Hypothalamus (tissue), 51 donors: ENCODE data around the gene PRKCI.
"Not testable (repeated sequence)": the region's sequence is repeated elsewhere in the genome, so short reads cannot be mapped to it uniquely, and the experiment has no call there.

Experiments
- DNase-seq, 51 donors: peaks; one replicate each; lab custom pipeline; 2025; lab: John Stamatoyannopoulos, UW

PRKCI gene

DNA sequence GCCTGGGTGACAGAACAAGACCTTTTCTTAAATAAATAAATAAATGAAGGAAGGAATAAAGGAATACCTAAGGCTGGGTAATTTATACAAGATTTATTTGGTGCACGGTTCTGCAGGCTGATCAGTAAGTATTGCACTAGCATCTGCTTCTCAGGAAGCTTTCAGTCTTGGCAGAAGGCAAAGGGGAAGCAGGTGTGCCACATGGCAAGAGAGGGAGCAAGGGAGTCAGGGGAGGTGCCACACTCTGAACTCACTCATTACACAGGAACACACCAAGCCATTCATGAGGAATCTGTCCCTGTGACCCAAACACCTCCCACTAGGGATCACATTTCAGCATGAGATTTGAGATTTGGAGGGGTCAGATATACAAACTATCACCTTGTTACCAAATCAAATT is 56.4 kb downstream of the PRKCI start:
- DNase-seq = no peak

DNA sequence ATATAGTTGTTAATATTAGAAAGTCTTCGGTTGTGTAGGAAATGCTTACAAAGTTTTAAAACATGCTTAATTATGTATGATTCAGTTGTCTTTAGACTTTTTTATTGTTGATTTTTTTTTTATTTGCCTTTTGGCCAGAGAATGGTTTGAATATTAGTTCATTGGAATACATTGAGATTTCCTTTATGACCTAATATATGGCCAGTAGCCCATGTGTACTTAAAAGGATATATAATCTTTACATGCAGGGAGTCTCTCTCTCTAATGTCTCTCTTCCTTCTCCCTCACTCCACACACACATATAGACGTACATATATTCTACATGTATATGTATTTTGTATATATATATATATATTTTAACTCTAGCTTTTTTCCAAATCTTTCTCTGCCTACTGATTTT is 68.0 kb downstream of the PRKCI start:
- no peak for DNase-seq

DNA sequence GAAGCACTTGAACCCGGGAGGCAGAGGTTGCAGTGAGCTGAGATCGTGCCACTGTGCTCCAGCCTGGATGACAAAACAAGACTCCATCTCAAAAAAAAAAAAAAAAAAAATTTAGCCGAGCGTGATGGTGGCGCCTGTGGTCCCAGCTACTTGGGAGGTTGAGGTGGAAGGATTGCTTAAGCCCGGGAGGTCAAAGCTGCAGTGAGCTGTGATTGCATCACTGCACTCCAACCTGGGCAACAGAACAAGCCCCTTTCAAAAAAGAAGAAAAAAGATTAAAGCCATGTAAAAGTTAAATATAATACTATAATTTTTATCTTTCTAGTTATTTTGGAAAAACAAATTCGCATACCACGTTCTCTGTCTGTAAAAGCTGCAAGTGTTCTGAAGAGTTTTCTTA is 73.4 kb downstream of the PRKCI start:
- DNase-seq = no peak

DNA sequence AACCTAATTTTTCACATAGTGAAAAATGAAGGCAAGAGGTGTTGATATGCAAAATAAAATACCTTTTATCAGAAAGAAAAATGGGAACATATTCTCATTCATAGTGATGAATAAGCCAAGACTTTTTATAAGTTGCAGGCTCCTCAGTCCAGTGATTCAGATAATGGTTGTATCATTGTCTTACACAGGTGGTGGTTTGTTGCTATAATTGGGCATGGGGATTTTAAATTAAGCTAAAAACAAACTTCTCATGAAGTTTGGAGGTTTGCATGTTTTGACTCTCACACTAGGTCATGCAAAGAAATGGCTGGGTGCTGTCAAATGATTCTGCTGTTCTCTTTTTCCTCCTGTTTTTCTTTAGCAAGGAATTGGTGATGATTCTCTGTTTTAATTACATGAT is 74.5 kb downstream of the PRKCI start:
- DNase-seq = no peak

DNA sequence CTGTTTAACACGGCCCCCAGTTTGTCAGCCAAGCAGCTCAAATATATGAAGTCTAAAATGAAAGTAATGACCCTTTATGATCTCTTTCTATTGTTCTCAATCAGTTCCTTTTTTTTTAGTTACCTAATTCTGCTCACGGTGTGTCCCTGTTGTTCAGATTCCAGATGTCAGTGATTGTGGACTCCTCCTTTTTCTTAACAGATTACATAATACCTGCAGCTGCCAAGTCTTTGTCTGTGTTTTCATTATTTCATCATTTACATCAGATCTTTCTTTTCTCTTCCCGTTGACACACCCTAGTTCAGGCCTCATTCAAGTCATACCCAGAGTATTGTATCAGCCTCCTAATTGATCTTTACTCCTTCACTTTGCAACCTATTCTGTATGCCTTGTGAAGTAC is 79.2 kb downstream of the PRKCI start:
- DNase-seq = peak in 1 of 51 donors; percentile 44

DNA sequence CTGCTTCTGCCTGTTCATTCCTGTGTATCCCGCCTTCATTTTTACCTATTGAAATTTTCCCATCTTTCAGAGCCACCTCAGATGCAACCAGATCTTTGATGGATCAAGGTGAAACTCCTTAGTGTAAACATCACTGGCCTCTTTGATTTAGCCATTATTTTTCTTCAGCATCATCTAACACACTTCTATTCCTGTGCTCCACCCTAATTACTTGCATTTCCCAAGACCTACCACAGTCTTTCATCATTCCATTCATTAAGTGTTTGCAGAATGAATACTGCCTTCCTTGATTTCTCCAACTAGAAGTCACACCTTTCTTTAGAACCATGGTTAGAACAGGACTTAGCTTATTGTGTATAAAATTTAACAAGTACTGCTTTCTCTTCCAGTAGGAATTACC is 79.8 kb downstream of the PRKCI start:
- DNase-seq = no peak

DNA sequence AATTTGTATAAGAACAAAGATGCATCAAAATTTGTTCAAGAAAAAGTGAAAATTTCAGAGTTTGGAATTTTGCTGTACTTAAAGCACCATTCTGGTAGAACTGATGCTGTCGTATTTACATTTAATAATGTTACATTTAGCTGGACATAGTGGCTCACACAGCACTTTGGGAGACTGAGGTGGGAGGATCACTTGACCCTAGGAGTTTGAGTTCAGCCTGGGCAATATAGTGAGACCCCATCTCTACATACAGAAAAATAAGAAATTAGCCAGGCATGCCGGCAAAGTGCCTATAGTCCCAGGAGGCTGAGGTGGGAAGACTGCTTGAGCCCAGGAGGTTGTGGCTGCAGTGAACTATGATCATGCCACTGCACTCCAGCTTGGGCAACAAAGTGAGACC is 83.8 kb downstream of the PRKCI start:
- no peak for DNase-seq

DNA sequence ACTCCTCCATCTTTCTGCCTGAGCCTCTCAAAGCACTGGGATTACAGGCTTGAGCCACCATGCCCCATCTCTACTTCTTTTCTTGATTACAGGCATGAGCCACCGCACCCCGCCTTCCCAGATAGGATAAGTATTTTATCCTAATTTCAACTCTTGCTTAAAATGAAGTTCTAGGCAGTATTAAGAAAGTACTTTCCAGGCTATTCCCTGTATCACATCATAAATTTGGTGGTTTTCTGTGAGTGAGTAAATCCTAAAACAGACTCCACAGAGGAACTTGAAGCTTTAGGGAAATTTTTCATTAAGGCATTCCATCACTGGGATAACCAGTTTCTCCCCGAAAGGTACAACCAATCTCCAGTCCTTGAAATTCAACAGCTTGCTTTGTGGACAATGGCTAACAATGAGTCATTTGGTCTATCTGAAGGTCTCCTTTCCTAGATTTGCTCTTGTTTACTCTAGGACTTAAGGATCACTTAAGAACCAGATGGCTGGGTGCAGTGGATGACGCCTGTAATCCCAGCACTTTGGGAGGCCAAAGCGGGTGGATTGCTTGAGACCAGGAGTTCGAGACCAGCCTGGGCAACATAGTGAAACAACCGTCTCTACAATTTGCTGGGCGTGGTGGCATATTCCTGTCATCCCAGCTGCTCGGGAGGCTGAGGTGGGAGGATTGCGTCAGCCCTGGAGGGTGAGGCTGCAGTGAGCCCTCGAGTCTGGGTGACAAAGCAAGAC is 85.6 kb downstream of the PRKCI start:
- DNase-seq = no peak

DNA sequence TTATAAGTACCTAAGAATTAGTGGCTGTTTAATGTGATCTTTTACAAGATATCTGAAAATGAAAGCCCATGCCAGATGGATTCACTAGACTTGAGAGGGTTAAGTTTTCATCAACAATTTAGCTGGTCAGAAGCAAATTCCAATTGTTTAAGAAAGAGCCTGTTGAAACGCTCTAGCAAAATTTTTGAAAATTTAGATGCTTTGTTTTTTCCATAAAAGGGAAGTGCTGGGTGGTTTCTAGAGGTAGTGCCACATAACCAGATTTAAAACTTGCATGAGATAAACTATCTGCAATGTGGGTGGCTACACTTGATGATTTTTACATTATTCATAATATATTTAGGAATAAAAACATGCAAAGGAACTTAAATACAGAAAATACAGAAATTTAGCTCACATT is 86.8 kb downstream of the PRKCI start:
- no peak for DNase-seq

DNA sequence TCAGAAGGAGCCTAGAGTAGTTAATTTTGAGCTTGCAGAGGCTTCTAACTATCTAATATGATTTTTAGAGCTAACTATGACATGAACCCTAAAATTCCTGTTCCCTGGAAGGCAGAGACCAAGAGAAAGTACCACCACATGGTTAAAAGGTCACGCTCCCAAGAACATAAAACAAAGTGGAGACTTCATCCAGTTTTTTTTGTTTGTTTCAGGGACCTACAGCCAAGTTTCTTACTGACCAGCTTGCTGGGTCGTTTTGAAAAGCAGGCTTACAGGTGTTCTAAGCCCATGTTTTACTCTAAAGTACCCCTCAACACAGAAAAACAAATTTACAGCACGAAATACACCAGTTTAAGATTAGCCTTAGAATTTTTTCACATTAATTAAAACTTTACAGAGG is 95.7 kb downstream of the PRKCI start:
- no peak for DNase-seq

DNA sequence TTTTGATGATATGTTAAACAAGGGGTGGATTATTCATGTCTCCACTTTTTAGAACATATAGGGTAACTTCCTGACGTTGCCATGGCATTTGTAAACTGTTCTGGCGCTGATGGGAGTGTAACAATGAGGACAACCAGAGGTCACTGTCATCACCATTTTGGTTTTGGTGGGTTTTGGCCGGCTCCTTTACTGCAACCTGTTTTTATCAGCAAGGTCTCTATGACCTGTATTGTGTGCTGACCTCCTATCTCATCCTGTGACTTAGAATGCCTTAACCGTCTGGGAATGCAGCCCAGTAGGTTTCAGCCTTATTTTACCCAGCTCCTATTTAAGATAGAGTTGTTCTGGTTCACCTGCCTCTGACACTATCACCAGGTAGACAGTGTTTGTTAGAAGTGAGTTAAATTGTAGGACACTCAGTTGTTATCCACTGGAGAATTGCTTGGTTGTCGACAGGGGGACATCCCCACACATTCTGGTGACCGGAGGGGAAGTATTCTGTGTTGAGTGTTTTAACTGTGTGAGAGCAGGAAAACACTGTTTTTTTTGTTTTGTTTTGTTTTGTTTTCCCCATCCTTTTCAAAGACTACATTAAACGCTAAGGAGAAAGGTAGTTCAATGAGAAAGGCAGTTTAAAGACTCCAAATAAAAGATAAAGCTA is 98.4 kb downstream of the PRKCI start:
- no peak for DNase-seq

DNA sequence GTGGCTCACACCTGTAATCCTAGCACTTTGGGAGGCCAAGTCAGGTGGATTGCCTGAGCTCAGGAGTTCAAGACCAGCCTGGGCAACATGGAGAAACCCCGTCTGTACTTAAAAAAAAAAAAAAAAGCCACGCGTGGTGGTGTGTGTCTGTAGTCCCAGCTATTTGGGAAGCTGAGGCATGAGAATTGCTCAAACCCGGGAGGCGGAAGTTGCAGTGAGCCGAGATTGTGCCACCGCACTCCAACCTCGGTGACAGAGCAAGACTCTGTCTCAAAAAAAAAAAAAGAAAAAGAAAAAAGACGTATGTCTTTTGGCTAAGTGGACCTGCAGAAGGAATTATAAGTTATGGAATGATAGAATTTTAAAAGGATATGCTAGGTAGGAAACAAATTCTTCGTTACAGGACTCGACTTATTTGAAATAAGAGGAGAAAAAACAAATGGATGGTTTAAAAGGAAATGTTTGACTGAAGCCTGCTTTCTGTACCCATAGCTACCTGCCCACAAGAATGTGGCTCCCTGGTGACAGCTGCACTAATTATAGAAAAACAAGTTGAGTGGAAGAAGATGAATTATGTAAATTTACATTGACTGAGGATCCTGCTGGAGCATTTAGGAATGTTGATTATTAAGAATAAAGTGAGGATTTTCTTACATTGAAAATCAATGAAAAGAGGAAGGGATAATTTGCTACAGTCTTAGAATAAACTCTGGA is 99.3 kb downstream of the PRKCI start:
- peak in 1 of 51 donors; percentile 4 for DNase-seq

DNA sequence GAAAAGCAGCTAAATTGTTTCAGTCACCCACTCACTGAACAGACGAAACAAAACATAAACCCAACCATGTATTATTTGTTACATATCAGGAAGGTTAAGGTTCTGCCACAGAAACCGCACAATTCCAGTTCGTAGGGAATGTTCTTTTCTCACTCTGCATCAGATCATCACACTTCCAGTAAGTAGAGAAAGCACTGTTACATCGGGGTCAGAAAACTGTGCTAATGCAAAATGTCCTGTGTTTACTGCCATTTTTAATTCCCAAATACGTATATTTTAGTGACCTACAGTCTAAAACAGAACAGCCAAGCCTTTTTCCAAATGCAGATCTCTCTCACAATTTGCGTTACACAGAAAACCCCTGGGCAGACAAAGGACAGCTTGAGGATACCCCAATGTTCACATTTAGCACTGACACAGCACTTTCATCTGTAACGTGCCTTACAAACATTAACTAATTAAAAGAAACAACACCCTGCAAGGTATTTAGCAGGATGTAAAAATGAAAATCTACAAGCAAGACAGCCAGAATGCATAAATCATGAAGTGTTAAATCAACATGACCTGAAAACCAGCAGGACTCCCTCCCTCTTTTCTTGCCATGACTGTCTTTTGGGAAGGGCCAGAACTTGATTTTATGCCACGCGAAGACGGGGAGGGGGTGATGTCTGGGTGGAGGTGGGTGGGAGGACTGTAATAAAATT is 100.5 kb downstream of the PRKCI start:
- DNase-seq = no peak

DNA sequence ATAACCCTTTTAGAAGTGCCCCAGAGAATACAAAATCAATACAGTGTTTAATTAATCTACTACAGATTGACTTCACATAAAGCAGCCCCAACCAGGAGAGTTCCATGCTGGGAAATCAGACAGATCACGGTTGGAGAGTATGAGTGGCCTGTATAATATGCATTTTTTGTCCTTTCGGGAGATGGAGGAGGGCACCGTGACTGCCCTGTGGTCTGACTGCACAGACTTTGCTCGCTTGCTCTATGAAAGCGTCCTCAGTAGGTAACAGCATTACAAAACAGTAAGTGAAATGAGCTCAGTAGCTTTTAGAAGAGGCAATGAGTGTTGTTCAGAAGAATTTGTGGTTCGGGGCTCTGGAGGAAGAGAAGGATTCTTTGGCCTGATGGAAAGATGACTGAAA is 101.1 kb downstream of the PRKCI start:
- no peak for DNase-seq

DNA sequence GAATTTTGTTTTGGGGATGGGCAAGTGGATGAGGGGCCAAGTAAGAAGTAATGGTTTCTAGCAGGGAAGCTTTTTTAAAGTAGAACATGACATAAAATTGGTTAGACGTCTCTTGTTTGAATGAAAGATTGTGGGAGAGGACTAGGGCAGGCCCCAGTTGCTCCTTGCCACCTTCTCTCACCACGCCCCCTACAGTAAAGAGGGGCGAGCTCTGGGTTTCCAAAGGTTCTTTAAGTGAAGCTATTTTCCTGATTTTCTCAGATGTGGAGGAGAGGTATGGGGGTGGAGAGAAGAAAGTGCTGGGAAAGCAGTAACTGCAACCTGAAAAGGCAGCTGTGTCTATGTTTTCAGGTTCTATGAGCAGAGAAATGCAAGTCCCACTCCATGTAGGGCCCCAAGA is 102.7 kb downstream of the PRKCI start:
- no peak for DNase-seq

DNA sequence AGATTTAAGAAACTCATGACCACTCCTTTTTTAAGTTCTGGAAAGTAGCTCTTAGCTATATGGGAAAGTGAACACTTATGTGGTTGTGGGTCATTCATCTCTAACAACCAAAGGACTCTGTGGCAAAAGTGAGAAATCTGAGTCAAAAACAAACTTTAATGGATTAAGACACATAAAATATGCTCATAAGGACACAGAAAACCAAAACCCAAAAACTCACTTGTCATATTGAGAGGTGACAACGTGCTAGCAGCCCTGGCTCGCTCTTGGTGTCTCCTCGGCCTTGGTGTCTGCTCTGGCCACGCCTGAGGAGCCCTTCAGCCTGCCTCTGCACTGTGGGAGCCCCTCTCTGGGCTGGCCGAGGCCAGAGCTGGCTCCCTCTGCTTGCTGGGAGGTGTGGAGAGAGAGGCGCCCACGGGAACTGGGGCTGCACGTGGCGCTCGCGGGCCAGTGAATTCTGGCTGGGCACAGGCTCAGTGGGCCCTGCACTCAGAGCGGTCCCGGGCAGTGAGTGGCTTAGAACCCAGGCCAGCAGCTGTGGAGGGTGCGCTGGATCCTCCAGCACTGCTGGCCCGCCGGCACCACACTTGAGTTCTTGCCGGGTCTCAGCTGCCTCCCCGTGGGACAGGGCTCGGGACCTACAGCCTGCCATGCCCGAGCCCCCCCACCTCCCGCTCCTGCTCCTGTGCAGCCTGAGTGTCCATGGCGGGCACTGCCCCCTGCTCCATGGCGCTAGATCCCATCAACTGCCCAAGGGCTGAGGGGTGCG is 105.0 kb downstream of the PRKCI start:
- DNase-seq = no peak

DNA sequence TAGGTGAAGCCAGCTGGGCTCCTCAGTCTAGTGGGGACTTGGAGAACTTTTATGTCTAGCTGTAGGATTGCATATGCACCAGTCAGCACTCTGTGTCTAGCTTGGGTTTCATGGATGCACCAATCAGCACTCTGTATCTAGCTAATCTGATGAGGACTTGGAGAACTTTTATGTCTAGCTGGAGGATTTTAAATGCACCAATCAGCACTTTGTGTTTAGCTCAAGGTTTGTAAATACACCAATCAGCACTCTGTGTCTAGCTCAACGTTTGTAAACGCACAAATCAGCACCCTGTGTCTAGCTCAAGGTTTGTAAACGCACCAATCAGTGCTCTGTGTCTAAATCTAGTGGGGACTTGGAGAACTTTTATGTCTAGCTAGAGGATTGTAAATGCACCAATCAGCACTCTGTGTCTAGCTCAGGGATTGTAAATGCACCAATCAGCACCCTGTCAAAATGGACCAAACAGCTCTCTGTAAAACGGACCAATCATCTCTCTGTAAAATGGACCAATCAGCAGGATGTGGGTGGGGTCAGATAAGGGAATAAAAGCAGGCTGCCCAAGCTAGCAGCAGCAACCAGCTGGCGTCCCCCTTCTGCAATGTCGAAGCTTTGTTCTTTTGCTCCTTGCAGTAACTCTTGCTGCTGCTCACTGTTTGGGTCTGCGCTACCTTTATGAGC is 105.8 kb downstream of the PRKCI start:
- not testable (repeated sequence) for DNase-seq

DNA sequence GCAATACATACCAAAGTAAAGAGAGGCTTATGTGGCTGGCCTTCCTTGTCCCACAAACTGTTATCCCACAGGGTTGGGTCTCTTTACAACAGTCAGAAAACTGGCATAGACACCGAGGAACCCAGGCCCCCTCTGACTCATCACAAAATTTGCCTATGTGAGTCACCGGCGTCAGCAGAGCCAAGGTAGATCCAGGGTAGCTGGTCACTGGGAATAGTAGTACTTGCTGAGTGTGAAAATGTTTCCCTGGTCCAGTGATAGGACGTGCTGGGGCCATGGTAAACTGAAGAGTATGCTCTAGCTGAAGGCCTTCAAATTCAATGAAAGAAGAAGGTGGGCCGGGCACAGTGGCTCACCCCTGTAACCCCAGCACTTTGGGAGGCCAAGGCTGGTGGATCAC is 108.1 kb downstream of the PRKCI start:
- DNase-seq = no peak

DNA sequence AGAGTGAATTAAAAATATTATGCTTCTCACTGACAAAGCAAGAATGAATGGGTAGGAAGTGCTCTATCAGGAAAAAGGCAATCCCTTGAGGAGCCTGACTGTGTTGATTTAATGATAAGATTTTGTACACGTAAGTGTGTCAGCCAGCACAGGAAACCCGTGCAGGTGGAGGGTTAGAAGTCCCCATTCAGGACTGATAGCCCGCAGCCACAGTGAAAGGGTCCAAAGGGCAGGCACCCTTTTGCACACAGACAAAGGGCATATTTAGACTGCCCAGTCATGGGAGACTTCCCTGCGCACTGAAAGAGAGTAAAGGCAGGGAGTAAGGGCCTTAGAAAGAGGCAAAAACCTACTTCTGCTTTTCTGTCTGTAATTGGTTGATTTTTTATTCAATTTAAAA is 108.9 kb downstream of the PRKCI start:
- DNase-seq = no peak

DNA sequence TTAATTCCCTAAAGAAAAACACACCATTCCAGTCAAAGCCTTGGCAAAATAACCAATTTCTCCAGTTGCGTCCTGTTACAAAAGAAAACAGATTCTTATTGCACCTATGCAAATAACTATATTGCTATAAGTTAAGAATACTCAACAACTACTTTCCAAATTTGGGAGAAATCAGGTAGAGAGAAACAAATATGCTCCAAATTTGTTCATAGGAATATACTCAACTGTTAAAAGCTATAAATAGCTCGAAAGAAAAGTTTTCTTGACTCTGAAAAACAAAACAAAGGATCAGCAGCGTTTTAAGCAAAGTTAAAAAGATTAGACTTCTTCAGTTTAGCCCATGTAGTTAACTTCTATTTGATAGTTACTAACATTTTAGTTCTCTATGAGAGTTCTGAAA is 115.2 kb downstream of the PRKCI start:
- DNase-seq = no peak
